HG03378 (cell line): ENCODE data around the gene IL16.

Experiments used
- ATAC-seq: cut with Tn5 transposase; IDR thresholded peaks from one replicate; pipeline ENCODE4 v1.9.1; 2021; ENCODE audit warnings: mild to moderate bottlenecking, moderate library complexity; ENCODE audit not compliant: unreplicated experiment

IL16 gene

GRCh38 chr15:81289910-81290309 is 93.2 kb downstream of the IL16 start:
- ATAC-seq: no peak

GRCh38 chr15:81291916-81292522 is 95.3 kb downstream of the IL16 start:
- ATAC-seq: no peak

GRCh38 chr15:81292523-81293001 is 95.9 kb downstream of the IL16 start:
- peak; percentile 37 for ATAC-seq

- peak; percentile 73 for ATAC-seq
Observed at GRCh38 chr15:81293728-81294515, 97.2 kb downstream of the IL16 start.

- ATAC-seq: no peak
Observed at GRCh38 chr15:81294516-81294880, 97.8 kb downstream of the IL16 start.

- no peak for ATAC-seq
Observed at GRCh38 chr15:81295486-81296121, 98.9 kb downstream of the IL16 start.

- ATAC-seq: no peak
Observed at GRCh38 chr15:81296186-81296585, 99.5 kb downstream of the IL16 start.

- ATAC-seq: peak; percentile 30
Observed at GRCh38 chr15:81296673-81297072, 100.0 kb downstream of the IL16 start.

GRCh38 chr15:81297147-81297572 is 100.5 kb downstream of the IL16 start:
- no peak for ATAC-seq

GRCh38 chr15:81297603-81298575 is 101.2 kb downstream of the IL16 start:
- no peak for ATAC-seq

- ATAC-seq: no peak
Observed at GRCh38 chr15:81298611-81299010, 101.9 kb downstream of the IL16 start.

GRCh38 chr15:81299156-81299555 is 102.5 kb downstream of the IL16 start:
- ATAC-seq: no peak

GRCh38 chr15:81299630-81300273 is 103.1 kb downstream of the IL16 start:
- no peak for ATAC-seq

GRCh38 chr15:81301385-81301784 is 104.7 kb downstream of the IL16 start:
- ATAC-seq: peak; percentile 2

GRCh38 chr15:81301815-81302399 is 105.2 kb downstream of the IL16 start:
- ATAC-seq: peak; percentile 81

- ATAC-seq: no peak
Observed at GRCh38 chr15:81302701-81303109, 106.0 kb downstream of the IL16 start.

- no peak for ATAC-seq
Observed at GRCh38 chr15:81303244-81304225, 106.9 kb downstream of the IL16 start.

GRCh38 chr15:81304226-81304625 is 107.5 kb downstream of the IL16 start:
- ATAC-seq: no peak

GRCh38 chr15:81308260-81308659 is 111.6 kb downstream of the IL16 start:
- no peak for ATAC-seq
